Left renal pelvis (tissue), 4 donors: Measurements from ENCODE around the gene USP20. TPM values are rescaled to one million over a fixed set of nuclear protein-coding genes. Genes with fewer than 3 reads are reported as not detected.

ENCODE experiments used
- DNase-seq, 4 donors: peaks; one replicate each; pipeline ENCODE4 v3.0.0-alpha.2; 2013; ENCODE audit warnings: low read depth in 4 of 4, low spot score in 3 of 4
- polyA plus RNA-seq, 4 donors: library from polyadenylated mRNA; unstranded; fragments of 120-200 nt; gene quantifications; one replicate each; pipeline ENCODE4 v1.2.1, GENCODE V29; 2013; ENCODE audit not compliant: insufficient read length in 4 of 4

USP20 gene
- polyA plus RNA-seq, 4 donors, result 14.8 to 28.0 (median 19.6) TPM

GRCh38 chr9:129907201-129907600 lies 71.9 kb downstream of the USP20 start:
- no peak for DNase-seq

DNA sequence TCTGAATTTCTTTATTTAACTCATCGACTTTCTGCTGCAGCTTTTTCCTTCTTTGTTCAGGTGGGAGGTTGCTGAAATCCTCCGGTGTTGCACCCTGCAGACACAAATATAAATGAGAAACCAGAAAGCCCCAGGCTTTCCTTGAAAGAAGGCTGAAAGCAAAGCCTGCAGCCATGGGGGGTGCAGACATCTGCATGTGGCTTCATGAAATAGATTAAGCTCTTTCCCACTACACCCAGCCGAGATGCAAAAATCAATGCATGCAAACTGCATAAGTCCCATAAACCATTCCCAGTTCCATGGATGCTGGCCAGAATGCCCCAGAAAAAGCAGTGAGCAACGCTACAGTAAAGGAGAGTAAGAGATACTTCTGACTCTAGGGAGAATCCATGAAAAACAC lies 73.6 kb downstream of the USP20 start:
- no peak for DNase-seq

GRCh38 chr9:129909851-129910250 lies 74.6 kb downstream of the USP20 start:
- no peak for DNase-seq

- no peak for DNase-seq
Measured at GRCh38 chr9:129910628-129911567, 75.6 kb downstream of the USP20 start.

GRCh38 chr9:129914051-129914450 lies 78.8 kb downstream of the USP20 start:
- DNase-seq, result no peak

DNA sequence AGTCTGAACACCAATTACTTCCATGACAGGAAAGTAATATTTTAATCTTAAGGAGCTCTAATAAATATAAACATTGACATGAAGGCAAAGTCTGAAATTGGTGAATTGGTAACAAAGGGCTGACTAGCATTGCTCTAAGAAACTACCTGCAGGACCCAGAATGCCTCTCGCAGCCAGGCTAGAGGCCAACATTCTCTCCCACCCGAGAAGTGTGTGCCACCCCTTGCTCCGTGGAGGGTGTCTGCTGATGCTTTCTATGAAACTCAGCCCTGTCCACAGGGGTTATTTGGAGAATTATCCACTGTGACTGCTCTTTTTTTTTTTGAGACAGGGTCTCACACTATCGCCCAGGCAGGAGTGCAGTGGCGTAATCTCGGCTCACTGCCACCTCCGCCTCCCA lies 81.4 kb downstream of the USP20 start:
- DNase-seq, result no peak

DNA sequence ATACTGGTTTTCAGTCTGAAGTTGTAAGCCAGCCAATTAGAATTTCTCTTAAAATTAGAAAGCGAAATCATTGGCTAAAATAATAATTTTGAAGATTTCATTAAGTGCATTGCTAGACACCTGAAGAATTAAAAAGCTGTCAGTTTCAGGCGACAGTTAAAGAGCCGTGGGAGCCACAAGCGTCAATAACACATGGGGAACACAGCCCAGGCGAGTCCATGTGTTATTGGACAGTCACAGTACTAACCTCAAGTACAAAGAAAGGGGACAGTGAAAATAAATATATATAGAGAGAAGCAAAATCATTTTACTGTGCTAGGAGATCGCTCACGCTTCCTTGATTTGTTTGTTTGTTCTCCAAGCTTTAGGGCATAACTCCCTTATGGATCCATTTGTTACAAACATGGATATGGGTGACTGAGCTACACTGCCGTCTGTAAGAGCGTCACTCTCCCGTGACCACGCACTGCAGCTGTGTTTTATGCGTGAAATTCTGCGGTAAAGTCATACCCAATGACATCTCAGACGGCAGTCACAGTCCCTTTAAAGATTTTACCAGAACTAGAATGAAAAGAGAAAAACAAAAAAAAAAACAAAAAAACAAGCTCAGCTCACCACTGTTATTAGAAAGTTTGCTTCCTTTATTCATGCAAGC lies 83.2 kb downstream of the USP20 start:
- no peak for DNase-seq

GRCh38 chr9:129919277-129919676 lies 84.0 kb downstream of the USP20 start:
- DNase-seq, result no peak

DNA sequence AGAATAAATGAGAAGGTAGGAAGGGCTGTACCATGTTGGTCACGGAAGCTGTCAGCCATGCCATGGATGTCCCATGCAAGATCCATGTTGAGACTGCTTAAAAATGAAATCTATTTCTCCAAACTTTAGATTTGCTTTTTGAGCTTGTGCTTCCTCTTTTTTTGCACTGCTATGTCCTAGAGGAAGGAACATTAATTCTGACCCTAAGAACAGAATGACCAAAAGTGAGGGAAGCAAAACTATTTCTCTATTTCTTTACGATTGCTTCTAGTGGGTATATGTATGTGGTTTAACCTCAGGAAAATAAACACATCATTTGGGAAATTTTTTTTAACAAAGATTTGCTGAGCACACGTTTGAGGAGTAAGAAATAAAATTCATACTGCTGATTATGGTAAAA lies 84.6 kb downstream of the USP20 start:
- no peak for DNase-seq

DNA sequence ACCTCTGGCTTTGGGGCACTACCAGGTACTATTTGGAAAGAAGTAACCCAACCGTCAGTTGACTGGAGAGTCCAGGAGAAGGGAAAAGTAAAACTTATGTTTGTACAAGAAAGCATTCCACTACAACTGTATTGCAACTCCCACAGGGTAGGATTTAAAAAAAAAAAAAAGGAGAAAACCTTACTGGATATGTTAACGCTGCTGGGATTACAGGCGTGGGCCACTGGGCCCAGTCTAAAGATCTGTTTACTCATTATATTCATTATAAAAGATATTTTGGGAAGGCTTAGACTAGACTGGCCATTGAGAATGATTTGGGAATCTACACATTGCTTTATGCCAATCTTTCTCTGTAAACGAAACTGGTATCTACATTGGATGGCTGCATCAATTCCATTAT lies 86.6 kb downstream of the USP20 start:
- DNase-seq, result no peak

- no peak for DNase-seq
Measured at GRCh38 chr9:129923589-129923988, 88.3 kb downstream of the USP20 start.

- no peak for DNase-seq
Measured at GRCh38 chr9:129929496-129930125, 94.4 kb downstream of the USP20 start.

DNA sequence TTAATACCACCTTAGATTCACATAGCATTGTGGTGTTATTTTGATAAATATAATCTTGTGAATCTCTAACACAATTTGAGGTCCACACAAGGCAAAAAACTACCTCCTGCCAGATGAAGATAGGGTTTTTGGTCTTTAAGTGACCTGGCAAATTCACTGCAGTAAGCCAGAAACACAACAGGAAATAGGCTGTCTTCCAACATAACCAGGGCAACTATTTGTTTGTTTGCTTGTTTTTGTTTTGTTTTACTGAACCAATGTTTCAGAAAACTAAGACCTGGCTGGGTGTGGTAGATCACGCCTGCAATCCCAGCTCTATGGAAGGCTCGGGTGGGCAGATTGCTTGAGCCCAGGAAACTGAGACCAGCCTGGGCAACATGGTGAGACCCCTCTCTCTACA lies 95.5 kb downstream of the USP20 start:
- DNase-seq, result no peak

Other genes with a start within 250 kb of the USP20 start
- 1 to 10 TPM in 1 of 4 donors, under 1 TPM in 3; 0.27 to 1.1 (median 0.49) TPM for gene C9orf50, start 214.4 kb upstream of the USP20 start, polyA plus RNA-seq
- gene NTMT1, start 209.3 kb upstream of the USP20 start, polyA plus RNA-seq, result 10 to 100 TPM; 21.2 to 32.4 (median 29.9) TPM
- 10 to 100 TPM; 12.4 to 22.2 (median 16.8) TPM for gene ASB6, start 193.3 kb upstream of the USP20 start, polyA plus RNA-seq
- 1 to 10 TPM in 3 of 4 donors, under 1 TPM in 1; 0.98 to 2.6 (median 1.5) TPM for gene PRRX2, start 169.8 kb upstream of the USP20 start, polyA plus RNA-seq
- gene PTGES, start 82.4 kb upstream of the USP20 start, polyA plus RNA-seq, result 1 to 10 TPM; 5.0 to 6.3 (median 5.5) TPM
- 10 to 100 TPM; 19.3 to 21.5 (median 20.6) TPM for gene TOR1B, start 32.3 kb upstream of the USP20 start, polyA plus RNA-seq
- 10 to 100 TPM; 41.9 to 44.0 (median 43.1) TPM for gene TOR1A, start 11.3 kb upstream of the USP20 start, polyA plus RNA-seq
- 10 to 100 TPM; 64.7 to 86.9 (median 73.8) TPM for gene C9orf78, start 183 bp upstream of the USP20 start, polyA plus RNA-seq
- gene FNBP1, start 207.7 kb downstream of the USP20 start, polyA plus RNA-seq, result 10 to 100 TPM; 44.4 to 53.8 (median 50.0) TPM
- gene GPR107, start 218.4 kb downstream of the USP20 start, polyA plus RNA-seq, result 10 to 100 TPM; 51.4 to 60.3 (median 54.0) TPM